GM18526 (cell line): ENCODE data around the gene HGFAC.

Experiments used
- POLR2A ChIP-seq: IDR thresholded peaks from 3 replicates; pipeline ENCODE4 v1.6.1; 2011; ENCODE audit not compliant: insufficient read length; ENCODE audit errors: extremely low read depth

The HGFAC gene

DNA sequence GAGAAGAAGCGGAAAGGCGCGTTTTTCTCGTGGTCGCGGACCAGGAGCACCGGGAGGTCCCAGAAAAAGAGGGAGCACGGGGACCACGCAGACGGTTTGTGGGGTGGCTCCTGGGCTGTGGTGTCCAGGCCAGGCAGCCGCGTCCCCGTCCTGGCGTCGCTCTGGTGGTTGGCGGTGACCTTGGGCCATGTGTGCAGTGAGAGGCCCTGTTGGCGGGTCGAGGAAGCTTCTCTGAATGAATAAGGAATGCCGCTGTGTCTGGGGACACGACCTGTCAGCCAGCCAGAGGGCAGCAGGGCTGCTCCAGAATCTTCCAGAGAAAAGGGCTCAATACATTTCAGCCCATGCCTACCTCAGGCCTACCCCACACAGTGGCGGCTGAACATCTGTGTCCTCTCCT, 24.3 kb upstream of the HGFAC start:
- TF ChIP-seq POLR2A: no peak

DNA sequence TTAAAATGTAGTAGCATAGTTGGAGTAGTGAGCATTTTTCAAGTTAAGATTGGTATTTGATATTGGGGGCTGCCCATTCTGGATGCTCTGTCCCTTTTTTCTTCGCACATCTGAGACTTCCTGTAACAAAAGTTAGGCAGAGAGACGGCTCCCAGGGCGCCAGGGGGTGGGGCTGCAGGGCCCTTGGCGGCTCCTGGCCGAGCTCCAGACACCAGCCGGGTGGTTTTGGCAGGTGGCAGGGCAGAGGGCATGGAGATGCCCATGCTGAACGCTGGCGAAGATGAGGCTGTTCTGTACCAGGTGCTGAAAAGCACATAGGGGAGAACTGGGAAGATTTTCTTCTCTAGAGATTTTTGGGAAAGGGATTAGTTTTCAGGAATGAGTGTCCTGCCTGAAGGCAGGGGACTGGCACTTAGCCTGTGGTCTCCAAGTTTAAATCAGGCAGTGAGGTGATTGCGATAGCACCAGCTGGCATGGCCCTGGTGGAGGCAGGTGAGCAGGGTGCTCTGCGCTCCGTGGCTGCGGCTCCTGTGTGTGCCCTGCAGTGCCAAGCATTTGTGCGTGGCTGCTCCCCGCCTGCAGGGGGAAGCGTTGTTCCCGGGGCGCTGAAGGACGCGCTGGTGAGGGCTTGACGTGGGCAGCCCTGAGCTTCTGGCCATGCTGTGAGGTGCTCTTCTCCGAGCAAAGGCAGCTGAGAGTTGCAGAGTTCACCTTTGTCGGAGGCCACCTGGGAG, 23.6 kb upstream of the HGFAC start:
- TF ChIP-seq POLR2A: no peak

DNA sequence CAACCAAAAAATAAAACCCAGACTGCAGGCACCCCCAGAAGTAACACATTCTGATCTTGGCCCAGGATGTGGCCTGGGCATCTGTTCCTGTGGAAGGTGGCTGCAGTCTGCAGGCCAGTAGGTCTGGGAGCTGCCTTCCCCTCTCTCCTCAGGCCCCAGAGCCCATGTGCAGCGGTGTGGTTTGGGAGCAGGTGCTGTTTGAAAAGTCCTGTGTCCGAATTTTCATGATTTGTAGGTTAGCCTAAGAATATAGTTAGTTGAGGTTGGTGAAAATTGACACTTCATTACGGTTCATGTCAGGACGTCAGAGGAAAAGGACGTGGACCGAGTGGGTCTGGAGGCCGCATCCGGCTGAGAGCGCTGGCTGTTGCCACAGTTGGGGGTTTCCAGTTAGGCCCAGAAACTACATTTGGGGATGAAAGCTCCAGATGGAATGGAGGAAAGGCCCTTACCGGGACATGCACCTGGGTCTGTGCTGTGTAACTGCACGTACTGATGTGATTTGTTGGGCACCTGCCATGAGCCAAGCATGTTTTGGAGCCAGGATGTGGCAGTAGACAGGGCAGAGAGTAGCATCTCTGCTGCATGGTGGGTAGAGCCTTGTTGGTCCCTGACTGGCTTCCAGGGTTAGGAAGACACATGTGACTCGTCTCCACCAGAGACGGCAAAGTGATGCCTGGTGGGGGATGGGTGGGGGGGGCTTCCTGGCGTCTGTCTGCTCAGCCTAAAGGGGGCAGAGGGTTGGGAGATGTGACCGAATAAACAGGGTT, 21.7 kb upstream of the HGFAC start:
- TF ChIP-seq POLR2A: no peak

DNA sequence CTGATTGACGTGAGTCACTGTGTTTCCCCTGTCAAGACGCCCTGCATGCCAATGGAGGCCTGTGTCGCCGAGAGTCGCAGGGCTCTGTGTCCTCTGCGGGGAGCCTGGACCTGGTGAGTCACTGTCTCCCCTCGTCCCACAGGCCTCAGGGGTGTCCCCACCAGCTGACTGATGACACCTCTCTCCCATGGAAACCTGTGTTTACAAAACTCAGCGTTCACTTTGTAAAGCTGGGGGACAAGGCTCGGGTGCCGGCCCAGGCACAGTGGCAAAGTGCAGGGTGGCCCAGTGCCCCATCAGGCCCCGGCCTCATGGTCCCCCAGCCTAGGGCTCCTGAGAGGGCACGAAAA, 21.2 kb upstream of the HGFAC start:
- TF ChIP-seq POLR2A: no peak

DNA sequence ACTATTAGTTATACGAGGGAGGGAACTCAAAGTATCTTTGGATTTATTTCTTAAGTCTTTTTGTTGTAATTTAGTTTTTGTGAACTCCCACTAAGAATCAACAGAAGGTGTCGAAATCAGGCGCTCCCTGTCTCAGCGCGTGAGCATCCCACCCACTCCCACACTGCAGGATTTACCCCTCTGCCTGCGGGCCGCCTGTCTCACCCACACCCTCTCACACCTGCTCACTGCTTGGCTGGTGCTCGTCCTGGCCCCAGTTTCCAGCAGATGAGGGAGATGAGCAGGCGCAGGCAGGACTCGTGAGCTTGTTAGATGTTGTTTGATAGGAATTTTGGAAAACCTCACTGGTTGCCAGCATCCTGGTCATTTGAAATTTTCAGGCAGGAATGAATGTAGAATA, 20.8 kb upstream of the HGFAC start:
- TF ChIP-seq POLR2A: no peak

DNA sequence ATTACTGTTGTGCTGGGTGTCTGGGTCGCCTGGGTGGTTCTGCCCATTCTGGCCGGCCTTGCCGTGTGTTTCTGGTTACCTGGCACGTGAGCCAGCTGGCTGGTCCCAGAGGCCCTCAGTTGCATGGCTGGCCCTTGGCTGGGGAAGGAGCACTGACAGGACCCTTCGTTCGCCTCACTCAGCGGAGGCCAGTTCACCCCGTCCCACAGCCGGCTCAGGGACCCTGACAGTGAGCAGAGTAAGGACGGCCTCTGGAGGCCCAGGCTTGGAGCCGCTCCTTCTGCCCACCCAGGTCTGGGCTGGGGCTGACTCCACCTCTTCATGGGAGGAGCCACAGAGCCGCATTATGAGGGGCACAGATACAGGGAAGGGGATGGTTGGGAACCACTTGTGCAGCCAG, 20.3 kb upstream of the HGFAC start:
- no peak for TF ChIP-seq POLR2A

DNA sequence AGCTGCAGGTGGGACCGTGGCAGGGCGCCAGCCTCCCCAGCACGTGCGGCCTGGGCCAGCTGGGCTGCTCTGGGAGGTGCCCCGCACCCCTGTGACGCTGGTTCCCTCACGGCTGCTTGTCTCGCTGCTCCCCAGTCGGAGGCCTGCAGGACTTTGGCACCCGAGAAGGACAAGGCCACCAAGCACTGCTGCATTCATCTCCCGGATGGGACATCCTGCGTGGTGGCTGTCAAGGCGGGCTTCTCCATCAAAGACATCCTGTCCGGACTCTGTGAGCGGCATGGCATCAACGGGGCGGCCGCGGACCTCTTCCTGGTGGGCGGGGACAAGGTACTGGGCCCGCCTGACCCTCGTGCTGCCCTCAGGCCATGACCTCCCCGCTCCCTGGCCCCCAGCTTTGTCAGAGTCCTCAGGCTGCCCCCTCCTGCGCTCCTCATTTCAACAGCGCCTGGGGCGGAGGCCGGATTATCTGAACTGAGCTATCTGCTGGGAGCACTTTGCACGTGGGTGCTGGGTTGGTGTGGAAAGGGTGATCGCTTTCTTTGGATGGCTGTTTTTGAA, 19.4 kb upstream of the HGFAC start:
- no peak for TF ChIP-seq POLR2A

DNA sequence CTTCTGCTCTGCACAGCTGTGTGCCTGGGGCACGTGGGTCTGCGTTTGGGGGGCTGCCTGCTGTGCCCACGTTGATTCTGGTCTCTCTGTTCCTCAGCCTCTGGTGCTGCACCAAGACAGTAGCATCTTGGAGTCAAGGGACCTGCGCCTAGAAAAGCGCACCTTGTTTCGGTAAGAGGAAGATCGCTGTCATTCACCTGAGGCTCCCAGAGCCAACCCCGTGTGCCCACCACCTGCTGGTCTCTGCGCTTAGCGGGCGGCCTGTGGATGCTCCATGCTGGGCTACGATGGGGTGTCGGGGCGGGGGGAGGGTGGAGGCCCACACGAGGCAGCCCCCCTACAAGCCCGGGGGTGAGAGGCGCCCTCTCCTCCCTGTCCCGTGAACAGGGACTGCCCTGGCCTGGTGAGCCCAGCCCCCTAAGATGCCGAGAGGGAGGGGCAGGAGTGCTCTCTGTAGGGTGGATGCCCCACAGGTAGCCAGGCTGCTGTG, 18.9 kb upstream of the HGFAC start:
- TF ChIP-seq POLR2A: no peak

DNA sequence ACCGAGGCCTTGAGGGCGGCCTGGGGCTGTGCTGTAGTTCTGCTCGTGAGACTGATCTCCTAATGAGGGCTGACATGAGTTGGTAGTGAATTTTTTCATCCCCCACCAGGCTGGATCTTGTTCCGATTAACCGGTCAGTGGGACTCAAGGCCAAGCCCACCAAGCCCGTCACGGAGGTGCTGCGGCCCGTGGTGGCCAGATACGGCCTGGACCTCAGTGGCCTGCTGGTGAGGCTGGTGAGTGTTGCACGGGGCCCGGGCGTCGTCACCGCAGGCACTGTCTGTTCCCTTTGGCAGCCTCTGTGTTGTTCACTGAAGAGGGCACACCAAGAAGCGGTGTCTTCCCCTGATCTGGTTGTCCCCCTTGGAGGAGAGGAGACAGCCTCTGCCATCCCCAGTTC, 18.4 kb upstream of the HGFAC start:
- no peak for TF ChIP-seq POLR2A

DNA sequence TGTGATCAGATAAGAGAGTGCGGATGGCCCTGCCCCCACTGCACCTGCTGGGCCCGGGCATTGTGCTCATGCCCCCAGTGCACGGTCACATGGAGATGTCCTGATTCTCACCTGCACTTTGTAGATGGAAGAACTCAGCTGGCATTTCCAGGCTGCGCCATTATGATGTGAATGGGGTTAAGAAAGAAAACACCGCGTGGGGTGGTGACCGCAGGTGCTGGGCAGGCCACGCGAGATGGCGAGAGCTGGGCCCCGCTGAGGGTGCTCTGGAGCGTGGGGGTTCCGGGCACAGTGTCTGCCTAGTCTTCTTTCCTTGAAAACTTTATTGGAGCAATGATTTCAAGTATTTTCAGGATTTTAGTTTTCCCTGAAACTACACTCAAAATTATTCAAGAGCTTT, 17.8 kb upstream of the HGFAC start:
- TF ChIP-seq POLR2A: no peak

DNA sequence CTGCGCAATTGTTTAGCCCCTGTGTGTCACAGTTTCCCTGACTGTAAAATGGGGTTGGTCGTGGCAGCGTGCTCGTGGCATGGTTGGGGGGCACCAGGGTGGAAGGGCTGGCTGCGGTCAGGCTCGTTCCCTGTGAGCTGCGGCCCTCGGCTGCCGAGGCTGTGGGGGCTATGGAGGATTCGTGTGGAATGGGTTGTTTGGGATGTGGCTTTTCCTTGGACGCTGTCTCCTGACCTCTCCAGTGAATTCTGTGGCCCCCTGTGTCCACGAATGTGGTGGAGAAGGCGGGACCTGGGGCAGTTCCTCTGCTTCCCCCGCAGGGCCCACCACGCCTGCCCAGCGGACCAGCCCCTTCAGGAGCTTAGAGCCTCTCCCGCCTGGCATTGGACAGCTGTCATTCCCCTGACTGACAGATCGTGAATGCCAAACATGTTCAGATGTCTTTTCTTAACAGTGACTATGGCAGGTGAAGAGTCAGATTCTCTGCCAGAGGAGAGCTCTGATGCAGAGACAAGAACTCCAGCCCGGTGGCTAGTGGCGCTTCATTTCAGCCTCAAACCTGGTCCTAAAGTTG, 17.2 kb upstream of the HGFAC start:
- TF ChIP-seq POLR2A: no peak

DNA sequence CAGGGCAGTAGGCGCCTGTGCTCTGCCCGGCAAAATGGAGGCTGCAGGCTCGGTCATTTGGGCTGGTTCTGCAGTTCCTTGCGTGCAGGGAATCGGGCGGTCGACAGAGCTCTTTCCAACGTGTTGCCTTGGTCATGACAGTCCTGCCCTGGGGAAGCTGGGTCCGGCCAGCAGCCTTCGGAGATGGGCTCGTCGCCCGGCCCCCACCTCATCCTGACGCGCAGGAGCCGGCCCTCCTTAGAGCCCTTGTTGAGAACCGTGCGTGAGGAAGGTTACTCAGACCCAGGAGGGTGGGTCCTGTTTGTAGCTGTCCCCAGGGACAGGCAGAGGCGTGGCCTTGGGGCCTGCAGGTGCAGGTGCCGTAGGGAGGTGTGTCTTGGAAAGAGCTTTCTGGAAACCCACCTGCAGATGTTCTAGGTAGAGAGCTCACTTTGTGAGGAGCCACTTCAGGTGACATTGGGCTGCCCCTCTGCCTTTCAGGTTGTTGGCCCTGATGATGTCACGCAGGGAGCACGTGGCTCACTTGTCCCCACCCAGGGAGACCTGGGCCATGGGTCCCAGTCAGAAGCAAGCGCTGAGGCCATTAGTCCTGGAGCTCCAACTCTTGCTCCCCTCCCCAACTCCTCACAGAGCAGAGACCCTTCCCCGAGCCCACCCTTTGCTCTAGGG, 15.2 kb upstream of the HGFAC start:
- TF ChIP-seq POLR2A: no peak

DNA sequence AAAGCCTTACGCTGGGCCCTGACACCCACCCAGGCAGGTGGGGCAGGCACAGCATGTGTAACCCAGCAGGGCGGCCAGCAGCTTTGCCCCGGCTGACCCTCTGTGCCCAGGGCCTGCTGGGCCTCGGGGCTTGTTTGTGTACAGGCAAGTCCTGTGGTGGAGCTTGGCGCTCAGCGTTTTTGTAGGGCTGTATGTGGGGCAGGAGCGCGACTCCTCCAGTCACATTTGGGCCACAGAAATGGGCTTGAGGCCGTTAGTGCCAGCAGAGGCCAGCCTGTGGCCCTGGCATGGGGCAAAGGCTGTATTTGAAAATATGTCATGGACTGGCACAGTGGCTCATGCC, 14.7 kb upstream of the HGFAC start:
- no peak for TF ChIP-seq POLR2A

DNA sequence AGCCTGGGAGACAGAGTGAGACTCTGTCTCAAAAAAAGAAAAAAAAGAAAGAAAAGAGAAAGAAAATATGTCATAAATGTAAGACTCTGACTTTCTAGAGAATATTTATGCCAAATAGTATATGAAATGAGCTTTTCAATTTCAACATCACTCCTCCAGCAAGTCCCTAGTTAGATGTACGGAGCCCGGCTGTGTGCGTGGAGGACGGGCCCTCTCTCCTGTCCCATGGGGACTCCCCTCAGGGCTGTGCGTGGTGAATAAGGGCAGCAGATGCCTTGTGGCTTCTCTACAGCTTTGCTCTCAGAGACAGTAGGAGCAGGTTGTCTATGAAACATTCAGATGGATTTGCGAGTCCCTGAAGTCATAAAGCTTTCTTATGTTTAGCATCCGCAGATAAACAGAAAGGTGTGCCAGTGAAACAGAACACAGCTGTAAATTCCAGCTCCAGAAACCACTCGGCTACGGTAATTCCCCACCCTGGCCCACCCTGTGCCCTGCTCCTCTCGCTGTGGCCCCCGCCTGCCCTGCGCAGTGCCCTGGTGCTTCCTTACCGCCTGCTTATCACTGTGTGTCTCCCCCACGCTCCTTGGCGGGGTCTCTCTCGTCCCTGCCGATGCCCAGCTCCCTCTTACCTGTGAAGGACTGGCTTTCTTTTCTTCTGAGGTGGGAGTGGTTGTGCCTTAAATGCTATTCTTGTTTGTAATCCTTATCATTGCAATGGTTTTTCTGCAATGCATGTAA, 13.9 kb upstream of the HGFAC start:
- no peak for TF ChIP-seq POLR2A

DNA sequence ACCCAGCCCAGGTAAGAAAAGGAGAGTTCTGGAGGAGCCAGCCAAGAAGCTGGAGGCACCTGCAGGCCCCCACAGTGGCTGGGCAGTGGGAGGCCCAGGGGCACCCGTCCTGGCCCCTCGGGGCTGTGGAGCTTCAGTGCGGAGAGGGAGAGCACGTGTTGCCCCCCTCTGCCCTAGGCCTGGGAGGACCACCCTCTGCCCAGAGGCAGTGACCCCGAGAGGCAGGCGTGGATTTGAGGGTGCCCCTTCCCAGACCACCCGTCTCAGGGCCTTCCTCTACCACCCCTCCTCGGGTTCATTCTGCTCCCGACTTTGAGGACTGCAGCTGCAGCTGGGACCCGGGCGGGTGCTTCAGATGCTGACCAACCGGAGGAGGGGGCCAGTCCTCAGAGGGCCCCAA, 12.1 kb upstream of the HGFAC start:
- TF ChIP-seq POLR2A: no peak
